ENCODE results near the gene FBXO42.

The FBXO42 gene

GRCh38 chr1:16198444-16199156 is 153.7 kb downstream of the FBXO42 start:
- H3K4me3 ChIP-seq (ENCODE audit: control insufficient read depth, low read depth, low read length): no peak overlapping the region
- DNase-seq (ENCODE audit: low read depth): no peak
- TF ChIP-seq CTCF (IDR thresholded peaks at IDR 0.05; ENCODE audit: control insufficient read depth, insufficient read depth, low read depth, low read length, missing control alignments): no peak

GRCh38 chr1:16196874-16197273 is 155.4 kb downstream of the FBXO42 start:
- no peak for TF ChIP-seq CTCF (IDR thresholded peaks at IDR 0.05; ENCODE audit: control insufficient read depth, insufficient read depth, low read depth, low read length, missing control alignments)
- no peak for DNase-seq (ENCODE audit: low read depth)
- H3K4me3 ChIP-seq (ENCODE audit: control insufficient read depth, low read depth, low read length): no peak overlapping the region

Data from AG09309 (cell line).